NCI-H146 (cell line): ENCODE data around the gene TM2D3.
"Not testable (repeated sequence)": the region's sequence is repeated elsewhere in the genome, so short reads cannot be mapped to it uniquely, and the experiment has no call there.

Experiments
- DNase-seq: peaks from one replicate; lab custom pipeline; 2025; lab: John Stamatoyannopoulos, UW

The TM2D3 gene

DNA sequence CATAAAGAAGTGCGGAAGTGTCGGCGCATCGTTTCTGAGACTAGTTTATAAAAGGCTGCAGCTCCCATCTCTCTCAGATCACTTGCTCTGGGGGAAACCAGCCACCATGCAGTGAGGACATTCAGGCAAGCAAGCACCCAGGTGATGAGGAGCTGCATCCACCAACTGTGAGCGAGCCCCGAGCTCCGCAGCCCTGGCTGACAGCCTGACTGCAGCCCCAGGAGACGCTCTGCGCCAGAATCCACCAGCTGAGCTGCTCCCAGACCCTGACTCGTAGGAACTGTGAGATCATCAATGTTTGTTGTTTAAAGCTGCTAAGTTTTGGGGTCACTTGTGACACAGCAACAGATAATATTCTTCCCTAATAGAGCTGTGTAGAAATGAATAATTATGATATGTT, 5.0 kb upstream of the TM2D3 start:
- DNase-seq, result no peak

GRCh38 chr15:101654624-101655337, 2.6 kb upstream of the TM2D3 start:
- DNase-seq, result not testable (repeated sequence)

DNA sequence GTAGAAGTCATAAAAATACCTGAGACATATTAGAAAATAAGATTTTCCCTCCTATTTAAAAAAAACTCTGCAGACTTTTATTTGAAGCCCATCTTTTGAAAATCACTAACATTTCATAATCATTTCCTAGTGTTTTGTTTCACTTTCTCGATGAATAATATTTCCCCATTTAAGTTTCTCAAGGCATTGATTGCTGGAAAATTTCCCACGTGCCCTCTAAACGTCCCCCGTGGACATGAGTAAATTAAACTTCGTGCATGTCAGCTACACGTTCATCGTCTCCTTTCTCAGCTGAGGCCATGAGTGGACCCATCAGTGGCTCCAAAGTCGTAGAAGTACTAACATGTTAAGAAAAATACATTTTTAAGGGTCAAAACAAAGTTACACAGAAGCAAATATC, 2.0 kb upstream of the TM2D3 start:
- no peak for DNase-seq

DNA sequence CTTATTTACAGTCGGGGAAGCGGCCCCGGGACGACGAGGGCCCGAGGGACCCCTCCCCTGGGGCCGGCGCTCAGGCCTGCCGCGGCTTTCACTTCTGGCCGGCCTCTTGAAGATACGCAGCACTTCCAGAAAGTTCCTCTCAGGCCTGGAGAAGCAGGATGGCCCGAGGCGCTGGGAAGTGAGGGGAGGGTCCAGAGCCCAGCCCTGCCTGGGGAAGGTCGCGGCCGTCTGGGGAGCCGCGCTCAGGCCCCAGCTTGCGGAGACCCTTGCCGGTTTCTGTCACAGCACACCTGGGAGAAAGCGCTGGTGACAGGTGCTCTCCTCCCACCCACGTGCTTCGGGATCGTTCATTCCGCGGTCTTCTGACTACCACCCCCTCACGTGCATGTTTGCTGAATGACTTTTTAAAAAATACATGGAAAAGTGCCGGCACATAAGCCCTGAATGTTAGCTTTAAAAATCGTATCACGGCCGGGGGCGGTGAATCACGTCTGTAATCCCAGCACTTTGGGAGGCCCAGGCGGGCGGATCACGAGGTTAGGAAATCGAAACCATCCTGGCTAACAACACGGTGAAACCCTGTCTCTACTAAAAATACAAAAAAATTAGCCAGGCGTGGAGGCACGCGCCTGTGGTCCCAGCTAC, 727 bp upstream of the TM2D3 start:
- peak; percentile 56 for DNase-seq

- peak; percentile 77 for DNase-seq
Measured at GRCh38 chr15:101651554-101652097, 555 bp downstream of the TM2D3 start.

DNA sequence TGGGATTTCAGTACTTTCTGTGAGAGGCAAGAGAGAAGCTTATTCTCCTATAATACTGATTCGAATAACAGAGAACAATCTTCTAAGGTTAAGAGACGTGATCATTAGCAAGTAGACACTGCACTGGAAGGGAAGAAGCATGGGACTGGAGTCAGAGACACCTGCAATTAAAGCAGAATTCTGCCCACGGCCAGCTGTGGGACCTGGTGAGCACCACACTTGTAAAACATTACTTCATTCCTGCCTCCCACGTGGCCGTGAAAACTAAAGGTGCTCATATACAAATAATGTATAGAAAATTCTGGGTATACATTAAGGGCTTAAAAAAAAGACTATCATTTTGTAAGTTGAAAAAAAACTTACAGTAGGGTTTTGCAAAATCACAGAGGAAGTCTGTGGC, 2.0 kb downstream of the TM2D3 start:
- DNase-seq, result no peak

DNA sequence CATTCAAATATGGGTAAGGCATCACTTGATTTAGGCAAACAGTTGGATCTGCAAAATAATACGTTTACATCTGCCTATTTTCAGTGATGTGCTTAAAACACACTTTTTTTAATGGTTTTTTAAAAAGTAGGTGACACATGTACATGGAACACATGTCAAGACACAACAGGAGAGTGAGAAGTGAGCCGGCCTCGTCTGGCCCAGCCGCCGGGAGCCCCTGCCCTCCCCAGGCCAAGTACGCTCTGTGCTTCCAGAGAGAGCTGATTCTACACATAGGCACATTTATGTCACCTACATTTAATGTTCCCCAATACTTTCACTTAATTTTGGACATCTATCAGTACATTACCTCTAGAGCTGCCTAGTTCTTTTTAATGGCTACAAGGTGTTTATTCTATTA, 3.8 kb downstream of the TM2D3 start:
- DNase-seq, result no peak

GRCh38 chr15:101647251-101647650, 4.9 kb downstream of the TM2D3 start:
- DNase-seq, result no peak

DNA sequence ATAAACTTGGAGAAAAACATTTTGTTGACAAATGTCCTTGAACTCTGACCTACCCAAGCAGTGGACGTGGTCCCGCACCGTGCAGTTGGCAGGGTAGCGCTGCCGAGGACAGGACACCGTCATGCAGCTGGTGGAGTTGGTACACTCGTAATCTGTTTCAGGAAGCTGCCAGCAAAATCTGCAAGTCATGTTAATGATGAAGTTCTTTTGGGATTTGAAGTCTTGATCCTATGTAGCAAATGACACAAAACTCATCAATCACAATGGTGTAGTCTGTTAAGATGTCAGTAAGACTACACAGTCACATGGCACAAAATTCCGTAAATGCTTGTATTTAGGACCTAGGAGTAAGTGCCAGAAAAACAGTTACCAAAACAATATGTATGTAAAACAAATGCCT, 5.5 kb downstream of the TM2D3 start:
- DNase-seq, result no peak

DNA sequence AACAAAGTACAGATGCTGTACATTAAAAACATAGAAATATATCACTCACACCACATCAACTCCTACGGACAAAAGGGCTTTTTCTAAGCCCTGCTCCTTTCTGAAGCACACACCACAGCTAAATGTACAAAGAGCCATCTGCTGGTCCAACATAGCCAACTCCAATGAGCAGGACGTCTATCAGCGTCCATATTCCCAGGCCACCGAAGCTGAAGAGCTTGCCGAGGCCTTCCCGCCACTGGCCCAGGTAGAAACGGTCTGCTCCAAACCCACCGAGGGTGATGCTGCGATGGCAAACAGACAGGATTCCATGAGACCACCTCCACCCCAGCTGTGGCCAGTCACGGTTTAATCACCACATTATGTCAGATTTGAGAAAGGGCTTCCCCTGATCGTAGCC, 9.8 kb downstream of the TM2D3 start:
- no peak for DNase-seq

- peak; percentile 31 for DNase-seq
Measured at GRCh38 chr15:101641894-101642293, 10.3 kb downstream of the TM2D3 start.

DNA sequence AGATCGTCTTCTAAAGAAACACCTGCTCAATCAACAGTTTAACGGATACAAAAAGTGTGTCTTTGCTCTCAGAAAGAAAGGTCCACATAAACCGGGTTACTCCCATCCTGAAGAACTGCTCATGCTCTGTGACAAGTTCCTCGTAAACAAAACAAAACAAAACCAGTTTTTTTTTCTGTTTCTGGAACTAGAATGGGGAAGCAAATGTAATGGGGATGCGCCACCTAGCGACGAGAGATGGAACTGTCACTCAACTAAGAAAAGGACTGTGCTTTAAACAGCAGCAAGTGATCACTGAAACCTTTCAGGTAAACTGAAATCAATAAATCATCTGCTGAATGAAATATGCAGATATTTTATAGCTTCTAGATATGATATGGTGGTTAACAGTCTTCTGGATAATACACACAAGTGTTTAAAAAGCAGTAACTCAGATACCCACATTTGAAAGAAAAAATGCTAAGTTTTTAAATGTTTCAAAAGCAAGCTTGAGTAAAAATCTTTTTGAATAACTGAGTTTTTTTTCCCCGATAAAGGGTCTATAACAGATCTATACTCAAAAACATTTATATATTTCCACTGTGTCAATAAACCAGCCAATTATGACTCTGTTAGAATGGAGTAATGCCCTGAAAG, 10.9 kb downstream of the TM2D3 start:
- DNase-seq, result peak; percentile 48

DNA sequence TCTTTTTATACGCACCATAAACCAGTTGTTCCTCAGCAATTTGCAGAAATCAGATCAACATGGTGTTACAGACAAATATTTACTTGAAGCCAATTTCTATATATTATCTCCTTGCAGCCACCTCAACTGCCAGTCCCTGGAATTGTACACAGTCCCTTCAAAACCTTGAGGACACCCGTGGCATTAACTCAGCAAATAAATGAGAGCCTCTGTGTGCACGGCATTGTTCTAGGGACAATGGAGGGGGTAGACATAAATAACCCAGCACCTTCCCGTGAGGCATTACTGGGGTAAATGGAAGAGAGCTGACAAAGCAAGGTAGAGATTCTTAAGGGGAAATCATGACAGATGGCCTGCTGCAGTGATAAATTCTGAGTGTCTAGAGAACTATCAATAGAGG, 12.5 kb downstream of the TM2D3 start:
- DNase-seq, result peak; percentile 32

- no peak for DNase-seq
Measured at GRCh38 chr15:101637919-101638318, 14.3 kb downstream of the TM2D3 start.

GRCh38 chr15:101637516-101637915, 14.7 kb downstream of the TM2D3 start:
- DNase-seq, result no peak

GRCh38 chr15:101637038-101637437, 15.1 kb downstream of the TM2D3 start:
- no peak for DNase-seq

GRCh38 chr15:101635944-101636727, 16.0 kb downstream of the TM2D3 start:
- DNase-seq, result no peak

DNA sequence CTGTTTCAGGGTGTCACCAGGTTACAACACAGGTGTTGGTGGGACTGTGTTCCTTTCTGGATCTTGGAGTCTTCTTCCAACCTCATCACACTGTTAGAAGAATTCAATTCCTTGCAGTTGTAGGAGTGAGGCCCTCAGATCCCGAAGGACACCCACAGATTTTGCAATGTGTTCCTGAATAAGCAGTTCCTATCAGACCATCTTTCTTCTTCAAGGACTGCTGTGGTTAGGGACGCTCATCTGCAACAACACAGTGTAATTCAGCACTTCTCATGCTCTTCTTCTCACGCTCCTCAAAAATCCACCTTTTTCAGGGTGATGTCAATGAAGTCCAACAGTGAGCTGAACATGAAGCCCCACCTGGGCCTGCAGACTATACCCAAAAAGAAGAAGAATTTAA, 18.8 kb downstream of the TM2D3 start:
- no peak for DNase-seq

DNA sequence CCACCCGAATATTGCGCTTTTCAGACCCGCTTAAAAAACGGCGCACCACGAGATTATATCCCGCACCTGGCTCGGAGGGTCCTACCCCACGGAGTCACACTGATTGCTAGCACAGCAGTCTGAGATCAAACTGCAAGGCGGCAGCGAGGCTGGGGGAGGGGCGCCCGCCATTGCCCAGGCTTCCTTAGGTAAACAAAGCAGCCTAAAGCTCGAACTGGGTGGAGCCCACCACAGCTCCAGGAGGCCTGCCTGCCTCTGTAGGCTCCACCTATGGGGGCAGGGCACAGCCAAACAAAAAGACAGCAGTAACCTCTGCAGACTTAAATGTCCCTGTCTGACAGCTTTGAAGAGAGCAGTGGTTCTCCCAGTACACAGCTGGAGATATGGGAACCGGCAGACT, 25.5 kb downstream of the TM2D3 start:
- not testable (repeated sequence) for DNase-seq

DNA sequence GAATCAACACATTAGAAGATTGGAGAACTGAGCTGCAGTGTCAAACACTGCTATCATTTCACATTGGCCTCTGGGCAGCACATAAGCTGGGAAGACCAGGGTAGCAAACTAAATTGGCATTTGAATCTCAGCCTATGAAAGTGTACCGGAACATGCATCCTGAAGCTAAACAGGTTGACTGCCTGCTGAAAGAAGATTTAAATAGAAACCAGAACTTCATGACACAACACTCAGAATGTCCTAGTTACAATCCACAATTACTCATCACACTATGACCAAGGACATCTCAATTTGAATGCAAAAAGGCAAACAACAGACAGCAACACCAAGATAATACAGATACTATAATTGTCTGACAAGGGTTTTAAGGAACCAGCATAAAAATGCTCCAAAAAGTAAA, 26.2 kb downstream of the TM2D3 start:
- DNase-seq, result no peak

GRCh38 chr15:101625184-101625583, 27.0 kb downstream of the TM2D3 start:
- no peak for DNase-seq
